Nucleus accumbens (tissue), 56 donors: ENCODE results near the gene TNPO3.

ENCODE experiments used
- DNase-seq, 56 donors: peaks; one replicate each; lab custom pipeline; 2025; lab: John Stamatoyannopoulos, UW

Gene TNPO3

DNA sequence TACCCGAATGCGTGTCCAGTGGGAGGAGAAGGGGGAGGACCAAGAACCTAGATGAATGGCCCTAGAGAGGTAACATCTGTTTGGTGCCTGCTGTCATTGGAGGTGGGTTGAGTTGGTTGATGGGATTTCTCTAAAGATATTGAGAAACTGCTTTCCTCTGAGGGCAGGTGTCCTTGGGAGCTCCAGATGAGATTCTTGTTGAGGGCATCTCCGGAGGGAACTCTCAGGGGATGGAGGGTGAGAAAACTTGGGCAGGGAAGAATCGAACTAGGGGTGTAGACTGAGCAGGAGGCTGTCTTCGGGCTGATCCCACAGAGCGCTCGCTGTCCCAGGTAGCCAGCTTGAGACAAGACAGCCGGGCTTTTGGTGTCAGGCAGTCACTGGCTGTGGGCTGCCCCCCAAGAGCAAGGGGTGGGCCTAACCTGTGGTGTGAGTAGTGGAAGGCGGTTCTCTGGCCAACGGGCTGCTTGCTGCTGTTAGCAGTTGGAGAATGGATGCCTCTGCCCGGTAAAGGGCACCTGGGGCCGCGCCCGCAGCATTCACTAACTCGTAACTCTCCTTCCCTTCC is 113.5 kb downstream of the TNPO3 start:
- no peak for DNase-seq

DNA sequence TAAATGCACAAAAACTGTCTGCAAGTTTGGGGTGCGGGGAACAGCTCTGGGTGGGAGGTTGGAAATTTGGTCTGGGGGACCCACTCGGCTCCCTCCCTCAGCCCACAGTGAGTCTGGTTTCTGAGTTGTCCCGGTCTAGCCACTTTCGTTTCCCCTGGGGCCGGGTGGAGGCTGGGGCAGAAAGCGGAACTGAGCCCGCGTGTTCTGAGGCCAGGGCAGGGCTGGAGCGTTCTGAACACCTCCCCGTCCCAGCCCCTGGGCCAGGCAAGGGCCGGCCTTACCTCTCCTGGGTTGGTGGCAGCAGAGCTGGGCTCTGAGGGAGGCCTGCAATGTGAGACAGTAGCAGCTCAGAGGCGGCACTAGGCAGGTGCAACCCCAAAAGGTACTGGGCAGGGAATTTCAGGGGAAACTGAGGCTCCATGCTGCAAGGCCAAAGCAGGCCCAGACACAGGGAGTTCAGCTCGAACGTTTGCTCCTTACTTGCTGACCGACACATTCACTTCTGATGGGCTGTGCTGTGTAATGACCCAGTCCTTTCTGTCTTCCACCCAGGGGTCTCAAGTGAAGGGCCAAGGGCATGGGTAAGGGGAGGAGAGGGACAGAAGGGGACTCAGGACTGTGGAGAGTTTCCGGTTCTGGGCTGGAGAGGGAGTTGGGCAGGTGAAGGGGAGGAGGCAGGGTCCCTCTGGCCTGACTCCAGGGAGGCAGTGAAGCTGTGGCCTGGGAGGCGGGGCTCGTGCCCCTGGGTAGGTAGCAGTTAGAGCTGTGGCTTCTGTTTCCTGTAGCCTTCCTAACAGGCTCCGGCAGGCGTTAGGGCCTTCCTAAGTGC is 114.2 kb downstream of the TNPO3 start:
- peak in 10 of 56 donors; percentile 13 to 53 (median 32) for DNase-seq

DNA sequence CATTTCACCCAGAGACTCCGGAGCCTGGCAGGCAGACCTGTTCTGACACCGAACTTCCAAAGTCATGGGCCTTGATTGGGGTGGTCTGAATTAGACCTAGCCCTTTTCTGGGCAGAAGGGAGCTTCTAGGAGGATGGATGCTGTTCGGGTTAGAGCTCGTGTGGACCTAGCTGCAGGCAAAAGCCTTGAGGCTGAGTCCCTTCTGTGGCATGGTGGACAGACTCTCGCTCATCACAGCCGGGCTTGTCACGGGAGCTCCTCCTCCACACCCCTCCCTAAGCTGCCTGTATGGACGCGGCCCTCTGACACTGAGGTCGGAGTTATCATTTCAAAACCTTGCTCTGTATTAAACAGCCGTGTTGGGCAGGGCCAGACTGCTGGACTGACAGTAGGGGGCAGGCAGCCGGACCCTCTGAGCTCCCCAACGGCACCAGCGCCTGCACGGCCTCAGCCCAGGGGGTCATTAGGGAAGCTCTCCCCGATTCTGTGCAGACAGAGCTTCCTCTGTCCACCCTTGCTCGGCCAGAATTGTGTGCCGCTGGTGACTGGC is 115.0 kb downstream of the TNPO3 start:
- no peak for DNase-seq

DNA sequence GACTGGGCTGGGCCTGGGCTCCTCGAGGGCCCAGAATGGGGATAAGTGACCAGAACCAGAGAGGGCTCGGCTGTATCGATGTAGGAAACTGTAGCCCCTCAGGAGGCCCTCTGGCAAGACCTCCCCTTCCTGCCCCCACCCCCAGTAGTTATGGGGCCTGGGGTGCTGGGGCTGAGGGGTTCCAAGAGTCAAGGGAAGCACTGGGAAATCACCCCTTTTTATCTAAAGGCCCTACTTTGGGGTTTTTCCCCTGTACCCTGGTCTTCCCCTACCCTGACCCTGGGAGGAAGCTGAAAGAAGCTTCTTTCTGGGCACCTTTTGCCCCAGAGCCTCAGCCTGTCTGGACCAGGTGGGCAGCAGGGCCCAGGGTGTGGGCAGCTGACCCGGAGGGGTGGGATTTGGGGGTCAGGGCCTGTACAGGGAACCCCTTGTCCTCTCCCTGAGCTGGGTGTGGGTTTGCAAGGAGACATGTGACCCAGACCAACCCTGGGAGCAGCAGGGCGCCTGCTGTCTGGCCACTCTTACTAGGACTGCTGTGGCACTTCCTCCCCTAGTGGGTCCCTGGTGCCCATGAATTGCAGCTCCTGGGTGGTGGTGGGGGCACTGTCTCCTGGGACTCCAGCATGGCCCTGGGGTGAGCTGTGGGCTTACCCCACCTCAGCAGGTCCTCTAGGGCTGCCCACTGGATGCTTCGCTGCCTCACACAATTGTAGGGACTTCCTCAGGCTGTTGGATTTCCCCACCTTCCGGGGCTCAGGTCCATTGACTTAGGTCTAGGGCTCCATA is 115.6 kb downstream of the TNPO3 start:
- peak in 2 of 56 donors; percentile 8 to 30 for DNase-seq

DNA sequence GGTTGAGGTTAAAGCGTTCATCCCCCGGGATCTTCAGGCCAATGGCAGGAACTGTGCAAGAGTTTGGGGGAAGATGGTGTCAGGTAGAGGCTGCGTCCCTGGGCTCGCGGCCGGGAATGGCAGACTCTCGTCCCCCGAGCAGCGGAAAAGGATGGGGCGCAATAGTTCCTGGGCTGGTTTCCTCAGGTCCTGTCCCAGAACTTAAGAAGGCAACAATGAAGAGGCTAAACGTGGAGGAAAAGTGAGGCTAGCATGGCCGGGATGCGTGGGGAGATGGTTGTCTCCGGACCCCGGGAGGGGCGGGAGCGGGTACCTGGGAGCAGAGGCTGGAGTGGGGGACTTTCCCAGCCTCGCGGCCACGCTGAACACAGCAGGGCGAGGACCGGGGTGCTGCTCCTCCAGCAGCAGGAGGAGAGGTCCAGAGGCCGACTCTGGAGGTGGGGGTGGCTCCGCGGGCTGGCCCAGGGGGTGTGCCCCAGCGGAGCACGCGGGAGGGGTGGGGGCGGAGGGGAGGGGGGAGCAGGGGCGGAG is 116.3 kb downstream of the TNPO3 start:
- peak in 1 of 56 donors; percentile 11 for DNase-seq

DNA sequence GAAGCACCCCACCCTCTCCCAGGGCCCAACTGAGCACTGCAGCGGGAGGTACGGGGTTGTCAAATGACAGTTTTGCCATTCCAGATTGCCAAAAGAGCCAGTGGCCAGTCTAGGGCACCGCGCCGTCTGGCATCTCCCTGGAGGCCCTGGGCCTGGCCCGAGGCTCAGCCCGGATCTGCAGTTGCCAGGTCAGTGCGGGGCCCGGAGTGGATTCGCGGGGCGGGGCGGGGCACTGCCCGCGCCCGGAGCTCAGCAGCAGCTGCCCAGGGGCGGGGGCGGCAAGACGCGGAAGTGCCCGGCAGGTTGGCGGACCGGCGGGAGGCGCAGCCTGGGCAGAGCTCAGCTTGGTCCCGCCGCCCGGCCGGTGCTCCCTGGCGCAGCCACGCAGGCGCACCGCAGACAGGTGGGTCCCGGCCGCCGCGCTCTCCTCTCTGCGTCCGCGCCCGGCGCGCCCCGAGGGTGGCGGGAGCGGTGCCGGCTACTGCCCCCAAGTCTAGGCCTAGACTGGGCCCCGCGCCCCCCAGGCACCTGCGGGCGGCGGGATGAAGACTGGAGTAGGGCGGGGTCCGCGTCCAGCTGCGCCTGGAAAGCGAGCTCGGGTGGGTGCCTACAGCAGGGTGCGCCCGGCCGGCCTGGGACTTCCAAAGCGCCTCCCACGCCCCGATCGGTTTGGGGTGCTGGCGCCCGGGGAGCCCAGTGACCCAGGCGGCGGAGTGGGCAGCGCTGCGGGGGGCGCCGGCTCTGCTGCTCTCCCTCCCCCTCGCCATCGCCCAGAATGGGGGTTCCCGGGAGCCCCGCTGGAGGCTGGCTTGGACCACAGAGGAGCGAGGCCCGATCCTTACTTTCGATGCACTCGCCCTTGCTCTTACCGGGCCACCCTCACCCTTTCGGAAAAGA is 117.0 kb downstream of the TNPO3 start, which contains the start of gene IRF5:
IRF5 (plus strand) TSS at position 281 of the 897 bp plus-strand sequence. CDS start 4,155 bp downstream, outside the sequence.
- DNase-seq: peak in 3 of 56 donors; percentile 25 to 49 (median 36)

DNA sequence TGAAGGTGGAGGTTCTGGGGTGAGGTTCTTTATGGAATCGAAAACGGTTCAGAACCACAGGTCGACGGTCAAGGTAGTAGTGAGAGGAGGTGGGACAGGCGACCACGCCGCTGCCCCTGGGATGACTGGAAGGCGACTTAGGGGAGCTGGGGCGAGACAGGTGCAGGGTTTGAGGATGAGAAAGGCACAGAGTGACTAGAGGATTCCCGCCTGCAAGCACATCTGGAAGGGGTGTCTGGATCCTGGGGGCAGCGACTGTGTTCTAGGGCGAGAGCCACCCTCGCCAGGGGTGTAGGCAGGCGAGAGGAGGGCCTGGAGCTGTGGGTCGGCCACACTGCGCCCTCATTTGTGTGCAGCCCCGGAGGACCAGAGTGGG is 117.7 kb downstream of the TNPO3 start:
- no peak for DNase-seq

DNA sequence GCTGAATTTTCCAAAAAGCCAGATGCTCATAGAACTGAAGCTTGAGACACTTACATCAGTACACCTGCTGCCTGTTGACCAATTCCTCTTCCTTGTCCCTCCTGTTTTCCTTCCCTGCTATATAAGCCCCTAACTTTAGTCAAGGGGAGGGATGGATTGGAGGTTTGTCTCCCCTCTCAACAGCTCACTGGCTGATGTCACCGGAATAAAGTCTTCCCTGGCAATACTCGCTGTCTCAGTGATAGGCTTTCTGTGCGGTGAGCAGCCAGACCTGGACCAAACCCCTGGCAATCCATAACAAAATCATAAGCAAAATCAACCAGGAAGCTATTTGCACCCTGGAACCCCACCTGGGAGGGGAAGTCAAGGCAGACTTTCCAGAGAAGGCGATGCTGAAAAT is 118.1 kb downstream of the TNPO3 start:
- no peak for DNase-seq

DNA sequence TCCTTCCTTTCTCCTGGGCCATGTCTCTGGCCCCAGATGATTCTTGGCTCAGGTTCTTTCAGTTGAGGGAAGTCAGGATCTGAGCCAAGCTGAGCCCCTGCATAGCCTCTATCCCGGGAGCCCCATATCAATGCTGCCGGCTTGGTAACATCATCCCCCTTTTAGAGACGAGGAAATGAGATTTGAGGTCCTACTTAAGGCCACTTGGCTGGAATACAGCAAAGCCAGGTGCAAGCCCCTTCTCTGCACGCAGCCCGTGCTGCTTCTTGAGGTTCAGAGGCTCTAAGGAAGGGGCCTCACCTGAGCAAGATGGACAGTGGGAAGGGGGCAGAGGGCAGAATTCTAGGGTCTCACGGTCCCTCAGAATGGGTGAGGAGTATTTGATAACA is 119.6 kb downstream of the TNPO3 start:
- DNase-seq: no peak

DNA sequence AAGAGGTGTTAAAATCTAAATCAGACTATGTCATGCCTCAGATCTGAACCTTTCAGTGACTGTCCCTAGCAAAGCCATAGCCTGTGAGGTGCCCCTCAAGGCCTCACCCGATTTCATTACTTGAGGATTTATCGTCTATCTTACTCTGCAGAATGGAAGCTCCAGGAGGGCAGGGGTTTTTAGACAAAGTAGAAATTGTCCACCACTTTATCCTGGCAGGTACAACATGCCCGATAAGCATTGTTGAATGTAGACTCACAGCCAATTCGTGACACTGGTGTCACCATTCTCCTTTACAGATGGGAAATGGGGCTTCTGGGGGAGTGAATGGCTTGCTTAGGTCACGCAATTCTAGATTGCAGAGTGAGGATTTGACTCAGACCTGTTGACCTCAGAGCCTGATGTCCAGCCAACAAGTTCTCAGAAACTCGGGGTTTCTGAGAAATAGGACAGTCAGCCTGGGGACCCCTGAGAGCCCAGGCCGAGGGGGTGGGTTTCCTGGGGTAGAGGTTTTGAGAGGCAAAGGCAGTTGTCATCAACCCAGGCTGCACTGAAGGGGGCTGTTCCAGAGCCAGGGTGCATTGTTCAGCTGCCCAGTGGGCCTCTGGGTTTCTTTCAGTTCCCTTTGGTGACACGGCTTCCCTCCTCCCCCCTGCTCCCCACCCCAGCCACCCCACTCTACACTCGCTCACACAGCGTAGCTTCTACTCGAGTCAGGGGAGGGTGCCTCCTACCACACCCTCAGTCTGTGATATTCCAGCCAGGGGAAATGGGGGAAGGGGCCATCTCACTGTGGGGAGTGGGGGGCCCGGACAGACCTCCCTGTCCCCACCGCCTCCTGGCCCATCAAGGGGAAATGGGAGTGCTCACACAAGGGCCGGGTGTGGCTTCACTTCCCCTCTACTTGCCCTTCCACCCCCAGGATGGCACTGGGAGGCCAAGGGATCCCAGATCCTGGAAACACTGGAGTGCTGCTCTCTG is 120.3 kb downstream of the TNPO3 start:
- no peak for DNase-seq

DNA sequence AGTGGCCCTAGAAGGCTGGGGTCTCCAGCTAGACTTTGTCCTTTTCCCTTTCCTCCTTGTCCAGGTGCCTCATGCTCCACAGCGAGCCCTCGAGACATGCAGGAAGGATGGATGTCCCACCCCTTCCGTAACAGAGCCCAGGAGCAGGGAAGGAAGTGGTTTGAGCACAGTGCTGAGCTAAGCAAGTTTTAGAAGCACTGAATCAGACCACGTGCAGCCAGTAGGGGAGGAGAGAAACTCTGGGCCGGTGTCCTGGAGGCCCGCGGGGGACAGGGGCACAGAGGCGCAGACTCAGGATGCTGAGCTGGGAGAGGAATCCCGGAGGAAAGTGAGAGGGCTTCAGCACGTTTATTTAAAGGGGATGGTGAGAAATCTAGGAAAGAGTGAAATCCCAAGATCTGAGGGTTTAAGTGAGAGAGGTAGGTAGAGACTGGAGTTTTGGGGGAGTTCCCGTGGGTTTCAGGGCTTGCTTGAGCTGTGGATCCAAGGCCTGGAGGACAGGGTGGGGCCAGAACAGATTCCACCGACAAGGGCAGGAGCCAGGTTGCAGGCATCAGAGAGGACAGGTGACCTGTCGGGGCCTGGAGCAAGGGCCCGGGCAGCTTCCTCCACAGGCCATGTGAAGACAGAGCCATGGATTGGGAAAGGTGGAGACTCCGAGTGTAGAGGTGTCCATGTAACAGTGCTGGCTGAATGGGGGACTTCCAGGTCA is 121.6 kb downstream of the TNPO3 start:
- DNase-seq: peak in 9 of 56 donors; percentile 10 to 35 (median 28)

DNA sequence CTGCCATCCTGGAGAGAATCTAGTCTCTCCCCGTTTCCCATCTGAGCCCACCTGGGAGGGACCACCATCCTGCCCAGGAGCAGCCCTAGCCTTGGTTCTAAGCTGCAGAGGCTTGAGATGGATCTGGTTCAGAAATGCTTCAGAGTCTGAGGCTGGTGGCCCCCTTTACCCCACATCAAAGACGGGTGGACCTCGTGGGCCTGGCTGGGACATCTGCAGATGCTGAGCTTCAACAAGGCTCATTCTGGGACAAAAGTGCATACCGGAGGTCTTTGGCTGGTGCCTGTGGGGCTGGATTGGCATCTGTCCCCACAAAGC is 122.1 kb downstream of the TNPO3 start:
- DNase-seq: no peak

DNA sequence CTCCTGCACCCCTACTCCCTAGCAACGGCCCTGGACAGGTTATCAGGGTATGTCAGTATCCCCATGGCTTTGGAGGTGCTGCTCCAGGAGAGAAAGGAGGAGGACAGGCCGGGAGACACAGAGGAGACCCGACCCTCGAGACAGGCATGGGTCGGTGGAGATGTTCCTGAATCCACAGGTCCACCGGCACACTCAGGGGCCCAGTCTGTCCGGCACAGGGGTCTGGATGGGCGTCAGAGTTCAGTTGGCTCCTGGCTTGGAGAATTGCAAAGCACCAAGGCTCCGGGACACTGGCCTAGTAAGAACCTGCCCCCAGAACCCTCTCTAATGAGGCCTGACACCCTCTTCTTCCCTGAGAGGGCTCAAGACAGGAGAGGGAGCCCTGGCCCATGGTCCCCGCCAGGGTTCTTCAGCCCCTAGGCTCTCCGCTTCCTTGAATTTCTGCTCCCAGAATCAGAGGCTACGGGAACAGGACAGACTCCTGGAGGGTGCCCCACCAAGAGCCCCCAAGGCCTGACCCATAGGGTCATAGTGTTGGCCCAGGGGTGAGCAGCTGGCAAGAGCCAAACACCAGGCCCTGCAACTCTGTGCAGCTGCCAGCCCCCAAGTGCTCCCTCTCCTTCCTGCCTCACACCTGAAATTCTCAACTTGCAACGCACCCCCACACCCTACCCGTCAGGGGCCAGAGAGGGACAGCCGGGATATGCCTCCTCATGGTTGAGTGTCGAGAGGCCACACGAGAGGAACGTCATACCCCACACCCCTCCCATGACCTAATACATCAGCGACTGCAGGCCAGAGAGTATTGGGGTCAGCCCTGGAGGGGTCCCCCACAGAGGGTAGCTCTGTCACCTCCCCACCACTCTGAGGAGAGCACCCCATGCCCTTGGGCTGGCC is 122.7 kb downstream of the TNPO3 start:
- DNase-seq: no peak

DNA sequence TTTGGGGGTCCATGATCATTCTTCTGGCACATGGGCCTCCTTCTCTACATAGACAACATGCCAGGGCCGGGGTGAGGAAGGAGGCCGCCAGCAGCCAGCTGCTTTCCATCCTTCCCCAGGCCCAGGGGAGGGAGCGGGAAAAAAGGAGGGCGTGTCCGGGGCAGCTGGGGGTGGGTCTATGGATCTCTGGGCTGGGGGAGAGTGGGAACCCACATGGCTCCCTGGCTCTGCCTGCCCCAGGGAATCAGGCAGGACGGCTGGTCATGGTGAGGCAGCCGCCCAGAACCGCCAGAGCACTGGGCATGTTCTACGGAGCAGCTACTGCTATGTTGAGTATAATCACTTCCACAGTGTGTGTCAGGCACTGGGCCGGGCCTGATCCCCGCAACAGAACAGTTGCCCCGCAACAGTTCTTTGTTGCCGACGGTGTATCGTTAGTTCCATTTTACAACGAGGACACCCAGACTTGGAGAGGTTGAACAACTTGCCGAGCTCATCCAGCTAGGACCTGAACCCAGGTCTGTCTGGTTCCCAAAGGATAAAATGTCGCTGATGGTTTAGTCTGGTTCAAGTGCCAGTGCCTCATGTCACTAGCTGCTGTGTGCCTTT is 123.6 kb downstream of the TNPO3 start:
- no peak for DNase-seq

DNA sequence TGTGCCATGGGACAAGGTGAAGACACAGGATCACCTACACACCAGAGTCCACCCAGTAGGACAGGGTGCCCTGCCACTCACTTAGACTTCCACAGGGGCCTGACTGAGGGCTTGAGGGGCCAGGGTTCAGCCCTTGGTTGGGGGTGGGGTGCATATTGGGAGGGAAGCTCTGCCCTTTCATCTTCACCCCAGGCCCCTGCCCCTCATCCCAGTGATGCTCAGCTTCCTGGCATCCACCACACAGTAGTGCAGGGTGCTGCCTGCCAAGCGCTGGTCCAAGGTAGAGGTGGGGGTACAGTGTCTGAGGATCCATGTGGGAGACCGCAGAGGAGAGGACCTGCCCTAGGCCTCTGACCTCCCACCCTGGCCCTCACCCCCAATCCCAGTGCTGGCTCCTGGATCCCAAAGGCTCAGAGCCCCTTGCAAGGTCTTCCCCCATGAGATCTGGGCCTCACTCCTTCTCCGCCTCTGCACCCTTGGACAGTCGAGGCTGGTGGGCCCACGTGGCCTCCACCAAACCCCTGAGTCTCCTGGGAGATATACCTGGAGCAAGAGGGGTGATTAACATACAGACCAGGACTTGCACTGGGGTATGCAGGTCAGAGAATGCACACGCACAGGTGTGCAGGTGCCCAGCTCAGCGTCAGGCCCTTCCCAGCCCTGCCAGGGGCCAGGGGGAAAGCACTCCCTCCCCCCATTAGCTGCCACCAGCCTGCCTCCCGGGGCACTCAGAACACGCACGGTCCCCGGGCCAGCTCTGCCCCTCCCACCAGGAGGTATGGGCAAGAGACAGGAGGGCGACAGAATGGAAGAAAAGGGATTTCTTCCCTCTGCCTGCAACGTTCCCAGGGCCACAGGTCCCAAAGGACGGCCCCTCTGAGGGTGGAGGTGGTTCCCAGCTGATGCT is 125.8 kb downstream of the TNPO3 start:
- DNase-seq: no peak
